Effector CD8-positive, alpha-beta T cell (primary cell): Measurements from ENCODE around the gene DYRK1A.
A peak's percentile ranks its signal among the peaks of the same experiment; 100 is the strongest.

Experiments
- DNase-seq: peaks from one replicate; lab custom pipeline; 2025; lab: John Stamatoyannopoulos, UW

Gene DYRK1A

GRCh38 chr21:37550618-37551330 lies 184.2 kb downstream of the DYRK1A start:
- DNase-seq, result no peak

- no peak for DNase-seq
These were observed 184.9 kb downstream of the DYRK1A start for GRCh38 chr21:37551331-37551992.

- no peak for DNase-seq
These were observed 185.4 kb downstream of the DYRK1A start for GRCh38 chr21:37551993-37552355.

GRCh38 chr21:37552496-37553029 lies 186.0 kb downstream of the DYRK1A start:
- no peak for DNase-seq

GRCh38 chr21:37553078-37553481 lies 186.5 kb downstream of the DYRK1A start:
- DNase-seq, result no peak

- DNase-seq, result no peak
These were observed 188.2 kb downstream of the DYRK1A start for GRCh38 chr21:37554661-37555379.

GRCh38 chr21:37555672-37556261 lies 189.2 kb downstream of the DYRK1A start:
- no peak for DNase-seq

GRCh38 chr21:37557261-37557950 lies 190.8 kb downstream of the DYRK1A start:
- no peak for DNase-seq

- no peak for DNase-seq
These were observed 192.2 kb downstream of the DYRK1A start for GRCh38 chr21:37558676-37559211.

GRCh38 chr21:37560385-37560784 lies 193.8 kb downstream of the DYRK1A start:
- no peak for DNase-seq

- DNase-seq, result no peak
These were observed 194.9 kb downstream of the DYRK1A start for GRCh38 chr21:37561506-37561905.

- DNase-seq, result no peak
These were observed 195.7 kb downstream of the DYRK1A start for GRCh38 chr21:37561941-37562919.

- DNase-seq, result peak; percentile 21
These were observed 196.5 kb downstream of the DYRK1A start for GRCh38 chr21:37562920-37563640.

- DNase-seq, result peak; percentile 77
These were observed 197.2 kb downstream of the DYRK1A start for GRCh38 chr21:37563641-37564340.

- peak; percentile 63 for DNase-seq
These were observed 197.9 kb downstream of the DYRK1A start for GRCh38 chr21:37564341-37564923.

GRCh38 chr21:37564924-37565529 lies 198.5 kb downstream of the DYRK1A start:
- DNase-seq, result no peak

GRCh38 chr21:37565530-37566223 lies 199.1 kb downstream of the DYRK1A start:
- DNase-seq, result no peak
